Mesendoderm (in vitro differentiated cells): ENCODE results near the gene PRPF38B.
"Not testable (repeated sequence)": the region's sequence is repeated elsewhere in the genome, so short reads cannot be mapped to it uniquely, and the experiment has no call there.

Experiments used
- DNase-seq: peaks from one replicate; pipeline ENCODE4 v3.0.0; 2013
- H2AK5ac ChIP-seq: 2 replicates; pipeline ENCODE4 v1.6.1; 2013; ENCODE audit warnings: low read length, inconsistent platforms
- H2BK120ac ChIP-seq: 2 replicates; pipeline ENCODE4 v1.6.1; 2013; ENCODE audit warnings: low read depth, mild to moderate bottlenecking, low read length, moderate library complexity, mixed read lengths
- H2BK15ac ChIP-seq: replicated peaks from 2 replicates; pipeline ENCODE4 v1.6.1; 2013; ENCODE audit warnings: low read depth, mild to moderate bottlenecking, moderate library complexity
- H2BK5ac ChIP-seq: 2 replicates; pipeline ENCODE4 v1.6.1; 2013; ENCODE audit warnings: low read length, inconsistent platforms
- H3K18ac ChIP-seq: 2 replicates; pipeline ENCODE4 v1.6.1; 2013; ENCODE audit warnings: mild to moderate bottlenecking, low read length, mixed read lengths
- H3K23ac ChIP-seq: one replicate; pipeline ENCODE4 v1.6.1; 2013; ENCODE audit warnings: low read length
- H3K27ac ChIP-seq: 2 replicates; pipeline ENCODE4 v1.5.1; 2013; ENCODE audit warnings: low read depth, mild to moderate bottlenecking, inconsistent platforms, low read length, moderate library complexity
- H3K27me3 ChIP-seq: 2 replicates; pipeline ENCODE4 v1.6.1; 2013; ENCODE audit warnings: low read length, control low read depth, mild to moderate bottlenecking, inconsistent platforms; ENCODE audit not compliant: insufficient read depth, poor library complexity
- H3K36me3 ChIP-seq: 2 replicates; pipeline ENCODE4 v1.6.1; 2013; ENCODE audit warnings: low read length, inconsistent platforms; ENCODE audit not compliant: control insufficient read depth, insufficient read depth
- H3K4ac ChIP-seq: one replicate; pipeline ENCODE4 v1.6.1; 2013; ENCODE audit warnings: low read depth, mild to moderate bottlenecking, low read length, moderate library complexity
- H3K4me1 ChIP-seq: 2 replicates; pipeline ENCODE4 v1.6.1; 2013; ENCODE audit warnings: low read depth, low read length, inconsistent platforms; ENCODE audit not compliant: control insufficient read depth
- H3K4me2 ChIP-seq: 2 replicates; pipeline ENCODE4 v1.6.1; 2013; ENCODE audit warnings: low read length
- H3K4me3 ChIP-seq: 2 replicates; pipeline ENCODE4 v1.5.1; 2013; ENCODE audit warnings: mild to moderate bottlenecking, low read length
- H3K56ac ChIP-seq: one replicate; pipeline ENCODE4 v1.6.1; 2013; ENCODE audit warnings: low read length
- H3K79me1 ChIP-seq: 2 replicates; pipeline ENCODE4 v1.6.1; 2013; ENCODE audit warnings: low read length, inconsistent platforms
- H3K79me2 ChIP-seq: 2 replicates; pipeline ENCODE4 v1.6.1; 2013; ENCODE audit warnings: mild to moderate bottlenecking, low read length; ENCODE audit not compliant: control insufficient read depth, insufficient read depth
- H3K9ac ChIP-seq: 2 replicates; pipeline ENCODE4 v1.6.1; 2013; ENCODE audit warnings: low read length, inconsistent platforms
- H4K5ac ChIP-seq: one replicate; pipeline ENCODE4 v1.6.1; 2013; ENCODE audit warnings: low read length
- H4K8ac ChIP-seq: one replicate; pipeline ENCODE4 v1.6.1; 2013; ENCODE audit warnings: low read depth, mild to moderate bottlenecking, control low read depth, low read length, moderate library complexity
- WGBS: extraction: QIAGEN DNeasy Blood & Tissue Kit; methylation state at CpG from one replicate; pipeline ENCODE4 v1.1.7; 2013; ENCODE audit warnings: low lambda C conversion rate, missing lambda C conversion rate; ENCODE audit not compliant: insufficient coverage; ENCODE audit errors: extremely low coverage; 5-methylcytosine and 5-hydroxymethylcytosine counted together

Gene PRPF38B

DNA sequence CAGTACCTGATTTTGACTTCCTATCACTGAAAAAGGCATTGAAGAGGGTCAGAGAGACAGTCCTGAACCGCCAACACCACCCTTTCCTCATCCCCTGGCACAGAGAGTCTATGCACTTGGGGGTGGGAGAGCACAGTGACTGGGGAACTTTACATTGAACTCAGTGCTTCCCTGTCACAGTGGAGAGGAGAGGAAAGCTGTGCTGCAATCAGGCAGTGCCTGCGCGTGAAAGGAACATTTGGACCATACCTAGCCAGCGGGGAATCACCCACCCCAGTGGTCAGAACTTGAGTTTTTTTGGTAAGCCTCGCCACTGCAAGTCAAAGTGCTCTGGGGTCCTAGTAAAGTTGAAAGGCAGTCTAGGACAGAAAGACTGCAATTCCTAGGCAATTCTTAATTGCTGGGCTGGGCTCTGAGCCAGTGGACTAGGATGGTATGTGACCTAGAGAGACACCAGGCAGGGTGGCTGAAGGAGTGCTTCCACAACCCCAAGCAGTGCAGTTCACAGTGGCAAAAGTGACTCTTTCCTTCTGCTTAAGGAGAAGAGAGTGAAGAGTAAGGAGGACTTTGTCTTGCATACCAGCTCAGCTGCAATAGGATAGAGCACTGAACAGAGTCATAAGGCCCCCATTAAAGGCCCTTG, 21.9 kb upstream of the PRPF38B start:
- Histone ChIP-seq H4K5ac (no peak overlapping the region), H2BK5ac (no peak overlapping the region), H3K18ac (no peak overlapping the region), H3K79me1 (no peaks in the 10 kb centered on the region), H3K9ac (no peak overlapping the region), H2BK15ac (no peak overlapping the region), H3K4me3 (no peak overlapping the region), H3K79me2 (no peaks in the 10 kb centered on the region), H3K27ac (no peak overlapping the region), H3K56ac (no peak overlapping the region), H4K8ac (no peak overlapping the region), H3K4me2 (no peak overlapping the region), H3K23ac (no peak overlapping the region), H2AK5ac (no peak overlapping the region), H2BK120ac (no peak overlapping the region), H3K4me1 (no peaks in the 10 kb centered on the region), H3K36me3 (no peaks in the 10 kb centered on the region), H3K4ac (no peak overlapping the region), H3K27me3 (no peaks in the 10 kb centered on the region)
- no peak for DNase-seq
- WGBS, result no CpG with 5 or more reads among the region's 5 CpGs

- Histone ChIP-seq H3K36me3 (no peaks in the 10 kb centered on the region), H3K79me1 (no peaks in the 10 kb centered on the region), H3K27ac (no peak overlapping the region), H3K23ac (no peak overlapping the region), H2BK15ac (no peak overlapping the region), H4K8ac (no peak overlapping the region), H3K4me3 (no peak overlapping the region), H3K79me2 (no peaks in the 10 kb centered on the region), H3K18ac (no peak overlapping the region), H3K4me1 (no peaks in the 10 kb centered on the region), H4K5ac (no peak overlapping the region), H3K4me2 (no peak overlapping the region), H3K27me3 (no peaks in the 10 kb centered on the region), H3K56ac (no peak overlapping the region), H2BK120ac (no peak overlapping the region), H2AK5ac (no peak overlapping the region), H2BK5ac (no peak overlapping the region), H3K4ac (no peak overlapping the region), H3K9ac (no peak overlapping the region)
- DNase-seq, result no peak
- no CpG with 5 or more reads among the region's 2 CpGs for WGBS
Measured at GRCh38 chr1:108671143-108671542, 21.0 kb upstream of the PRPF38B start.

- H3K4ac ChIP-seq, result no peak overlapping the region
- no peak overlapping the region for H3K9ac ChIP-seq
- peaks cover 2% of the 10 kb centered on the region for H3K4me1 ChIP-seq
- no peak overlapping the region for H2BK5ac ChIP-seq
- no CpG with 5 or more reads among the region's 4 CpGs for WGBS
- H3K23ac ChIP-seq, result no peak overlapping the region
- H3K56ac ChIP-seq, result no peak overlapping the region
- H3K27me3 ChIP-seq, result no peaks in the 10 kb centered on the region
- no peak overlapping the region for H3K18ac ChIP-seq
- H3K4me2 ChIP-seq, result no peak overlapping the region
- H3K79me1 ChIP-seq, result no peaks in the 10 kb centered on the region
- H2BK120ac ChIP-seq, result no peak overlapping the region
- H4K5ac ChIP-seq, result no peak overlapping the region
- no peak overlapping the region for H3K4me3 ChIP-seq
- H2AK5ac ChIP-seq, result no peak overlapping the region
- no peak overlapping the region for H4K8ac ChIP-seq
- no peak overlapping the region for H3K27ac ChIP-seq
- H3K36me3 ChIP-seq, result no peaks in the 10 kb centered on the region
- H3K79me2 ChIP-seq, result no peaks in the 10 kb centered on the region
- DNase-seq, result no peak
- no peak overlapping the region for H2BK15ac ChIP-seq
Measured at GRCh38 chr1:108678706-108679105, 13.4 kb upstream of the PRPF38B start.

DNA sequence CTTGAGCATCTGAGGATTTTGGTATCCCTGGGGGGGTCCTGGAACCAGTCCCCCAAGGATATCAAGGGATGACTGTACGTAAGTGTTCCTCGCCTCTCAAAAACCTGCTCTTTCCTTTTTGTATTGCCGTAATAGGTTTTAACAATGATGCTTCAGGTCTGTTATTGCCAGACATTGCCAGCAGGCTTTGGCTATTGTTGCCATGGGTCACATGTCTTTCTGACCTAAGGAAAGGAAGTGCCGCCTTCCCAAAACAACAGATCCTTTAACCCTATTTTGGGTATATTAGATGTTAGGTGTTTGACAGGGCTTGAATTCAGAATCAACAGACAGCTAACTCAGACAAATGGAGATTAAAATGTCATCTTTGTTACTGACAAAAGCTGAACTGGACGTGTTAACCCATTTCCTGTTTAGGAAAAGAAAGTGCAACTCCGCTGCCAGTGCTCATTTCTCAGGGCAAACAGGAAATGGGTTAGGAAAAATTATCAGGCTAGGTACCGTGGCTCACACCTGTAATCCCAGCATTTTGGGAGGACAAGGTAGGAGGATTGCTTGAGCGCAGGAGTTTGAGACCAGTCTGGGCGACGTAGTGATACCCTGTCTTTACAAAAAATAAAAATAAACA, 12.4 kb upstream of the PRPF38B start:
- no peak overlapping the region for H2BK5ac ChIP-seq
- H3K36me3 ChIP-seq, result no peaks in the 10 kb centered on the region
- no peak for DNase-seq
- no peak overlapping the region for H2BK15ac ChIP-seq
- no peak overlapping the region for H3K56ac ChIP-seq
- no peak overlapping the region for H2BK120ac ChIP-seq
- H3K79me2 ChIP-seq, result no peaks in the 10 kb centered on the region
- H3K4me1 ChIP-seq, result peaks cover 2% of the 10 kb centered on the region
- H4K5ac ChIP-seq, result no peak overlapping the region
- H3K4me3 ChIP-seq, result no peak overlapping the region
- no peak overlapping the region for H3K9ac ChIP-seq
- no peak overlapping the region for H4K8ac ChIP-seq
- H3K27ac ChIP-seq, result no peak overlapping the region
- WGBS, result no CpG with 5 or more reads among the region's 10 CpGs
- H3K27me3 ChIP-seq, result no peaks in the 10 kb centered on the region
- H3K4me2 ChIP-seq, result no peak overlapping the region
- H3K4ac ChIP-seq, result no peak overlapping the region
- H3K79me1 ChIP-seq, result no peaks in the 10 kb centered on the region
- H2AK5ac ChIP-seq, result no peak overlapping the region
- no peak overlapping the region for H3K18ac ChIP-seq
- no peak overlapping the region for H3K23ac ChIP-seq

DNA sequence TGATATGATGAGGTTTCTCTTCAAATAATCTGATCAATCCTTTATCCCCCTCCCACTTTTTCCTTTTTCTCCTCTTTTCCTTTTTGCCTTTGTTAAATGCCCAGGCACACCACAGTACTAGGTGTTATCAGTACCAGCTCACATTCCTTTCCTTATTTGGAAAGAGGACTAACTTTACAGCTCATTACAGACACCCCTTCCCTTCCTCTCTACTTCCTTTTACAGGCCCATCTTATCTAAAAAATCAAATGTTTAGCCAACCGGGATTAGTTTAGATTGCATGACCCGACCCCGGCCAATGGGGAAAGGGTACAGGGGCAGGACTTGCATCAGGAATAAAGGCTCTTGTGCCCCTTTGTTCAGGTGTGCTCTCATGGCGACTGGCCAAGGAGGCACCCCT, 10.4 kb upstream of the PRPF38B start:
- H3K23ac ChIP-seq, H3K79me2 ChIP-seq, H4K5ac ChIP-seq, H2BK5ac ChIP-seq, H3K79me1 ChIP-seq, H3K18ac ChIP-seq, H3K56ac ChIP-seq, H3K4me2 ChIP-seq, H3K36me3 ChIP-seq, H3K9ac ChIP-seq, H2BK15ac ChIP-seq, H2BK120ac ChIP-seq, H3K27me3 ChIP-seq, H3K4me3 ChIP-seq, H3K4me1 ChIP-seq, H3K4ac ChIP-seq, H2AK5ac ChIP-seq, H4K8ac ChIP-seq, H3K27ac ChIP-seq: not testable (repeated sequence)
- DNase-seq, result peak; percentile 84
- WGBS, result no CpG with 5 or more reads among the region's 4 CpGs

DNA sequence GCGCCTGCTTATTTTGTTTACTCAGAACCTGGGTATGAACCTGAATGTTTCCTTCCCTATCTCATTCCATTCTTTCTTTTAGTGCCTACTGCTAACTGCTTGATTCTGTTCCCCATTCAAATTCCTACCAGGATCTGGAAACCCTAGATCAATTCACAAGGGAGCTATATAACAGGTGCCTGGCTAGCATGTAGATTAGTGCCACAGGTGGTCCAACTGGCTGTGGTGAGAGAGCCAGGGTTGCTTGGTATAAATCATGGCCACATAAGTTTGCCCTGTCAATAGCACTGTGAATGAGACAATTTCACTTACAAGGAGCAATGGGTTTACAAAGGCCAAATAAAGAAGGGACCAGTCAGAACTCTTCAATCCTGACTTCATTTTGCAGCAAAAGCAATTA, 6.6 kb upstream of the PRPF38B start:
- Histone ChIP-seq H3K79me2 (no peaks in the 10 kb centered on the region), H2BK5ac (no peak overlapping the region), H3K18ac (no peak overlapping the region), H4K5ac (no peak overlapping the region), H3K79me1 (no peaks in the 10 kb centered on the region), H3K4me2 (no peak overlapping the region), H3K4ac (no peak overlapping the region), H3K9ac (no peak overlapping the region), H2BK120ac (no peak overlapping the region), H3K27ac (no peak overlapping the region), H2AK5ac (no peak overlapping the region), H3K27me3 (no peaks in the 10 kb centered on the region), H2BK15ac (no peak overlapping the region), H4K8ac (no peak overlapping the region), H3K23ac (no peak overlapping the region), H3K56ac (no peak overlapping the region), H3K4me3 (no peak overlapping the region), H3K36me3 (no peaks in the 10 kb centered on the region), H3K4me1 (peaks cover 2% of the 10 kb centered on the region)
- peak; percentile 16 for DNase-seq
- WGBS, result no CpG with 5 or more reads among the region's 1 CpG
